HG02642 (cell line): ENCODE results near the gene SYNPO.
A peak's percentile ranks its signal among the peaks of the same experiment; 100 is the strongest.

Experiments
- ATAC-seq: cut with Tn5 transposase; IDR thresholded peaks from one replicate; pipeline ENCODE4 v1.9.1; 2021; ENCODE audit warnings: mild to moderate bottlenecking; ENCODE audit not compliant: unreplicated experiment, poor library complexity

The SYNPO gene

DNA sequence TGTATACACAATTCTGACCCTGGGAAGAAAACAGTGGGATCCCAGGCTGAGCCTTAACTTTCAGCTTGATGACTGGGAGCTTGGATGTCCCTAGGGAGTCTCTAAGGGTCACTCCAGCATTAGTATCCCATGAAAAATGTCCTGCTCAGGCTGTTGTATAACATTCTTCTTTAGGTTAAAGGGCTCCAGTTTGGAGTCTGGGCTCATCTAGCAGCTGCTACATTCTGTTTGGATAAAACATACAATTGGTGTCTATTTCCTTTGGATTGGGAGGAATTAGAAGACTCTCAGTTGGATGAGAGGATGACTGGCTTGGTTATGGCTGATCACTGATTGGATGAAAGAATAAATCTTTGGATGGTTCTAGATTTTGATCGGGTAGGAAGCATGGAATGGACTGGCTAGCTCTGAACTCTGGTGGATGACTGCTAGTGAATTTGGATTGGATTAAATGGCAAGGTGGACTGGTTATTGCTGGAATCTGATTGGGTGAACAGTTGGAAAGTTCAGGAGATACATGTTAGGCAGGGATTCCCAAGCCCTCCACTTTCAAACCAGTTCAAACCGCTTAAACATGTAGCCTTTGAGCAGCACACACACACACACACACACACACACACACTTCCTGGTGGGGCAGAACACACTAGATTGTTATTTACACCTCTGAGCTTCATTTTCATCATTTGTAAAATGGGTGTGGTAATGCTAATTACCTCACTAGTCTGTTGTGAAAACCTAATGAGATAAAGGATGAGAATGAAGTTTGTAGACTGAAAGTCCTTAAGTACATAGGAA, 13.5 kb downstream of the SYNPO start:
- ATAC-seq = no peak

DNA sequence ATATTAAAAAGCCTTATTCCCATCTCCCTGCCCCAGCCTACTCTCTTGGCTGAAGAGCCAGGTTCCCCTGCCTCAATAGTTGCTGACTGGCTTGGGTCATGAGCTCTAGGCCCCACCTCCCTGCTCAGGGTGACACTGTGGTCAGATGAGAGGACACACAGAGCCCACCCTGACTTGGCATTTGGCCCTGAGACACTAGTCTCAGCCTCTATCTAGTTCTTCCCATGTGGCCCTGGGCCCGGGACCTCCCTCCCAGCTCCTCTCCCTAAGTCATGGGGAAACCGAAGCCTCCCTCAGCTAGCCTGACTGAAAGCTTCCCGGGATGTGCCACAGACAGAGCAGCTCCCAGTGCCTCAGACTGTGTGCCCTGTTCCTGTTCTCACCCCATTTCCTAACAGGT, 14.8 kb downstream of the SYNPO start:
- no peak for ATAC-seq

DNA sequence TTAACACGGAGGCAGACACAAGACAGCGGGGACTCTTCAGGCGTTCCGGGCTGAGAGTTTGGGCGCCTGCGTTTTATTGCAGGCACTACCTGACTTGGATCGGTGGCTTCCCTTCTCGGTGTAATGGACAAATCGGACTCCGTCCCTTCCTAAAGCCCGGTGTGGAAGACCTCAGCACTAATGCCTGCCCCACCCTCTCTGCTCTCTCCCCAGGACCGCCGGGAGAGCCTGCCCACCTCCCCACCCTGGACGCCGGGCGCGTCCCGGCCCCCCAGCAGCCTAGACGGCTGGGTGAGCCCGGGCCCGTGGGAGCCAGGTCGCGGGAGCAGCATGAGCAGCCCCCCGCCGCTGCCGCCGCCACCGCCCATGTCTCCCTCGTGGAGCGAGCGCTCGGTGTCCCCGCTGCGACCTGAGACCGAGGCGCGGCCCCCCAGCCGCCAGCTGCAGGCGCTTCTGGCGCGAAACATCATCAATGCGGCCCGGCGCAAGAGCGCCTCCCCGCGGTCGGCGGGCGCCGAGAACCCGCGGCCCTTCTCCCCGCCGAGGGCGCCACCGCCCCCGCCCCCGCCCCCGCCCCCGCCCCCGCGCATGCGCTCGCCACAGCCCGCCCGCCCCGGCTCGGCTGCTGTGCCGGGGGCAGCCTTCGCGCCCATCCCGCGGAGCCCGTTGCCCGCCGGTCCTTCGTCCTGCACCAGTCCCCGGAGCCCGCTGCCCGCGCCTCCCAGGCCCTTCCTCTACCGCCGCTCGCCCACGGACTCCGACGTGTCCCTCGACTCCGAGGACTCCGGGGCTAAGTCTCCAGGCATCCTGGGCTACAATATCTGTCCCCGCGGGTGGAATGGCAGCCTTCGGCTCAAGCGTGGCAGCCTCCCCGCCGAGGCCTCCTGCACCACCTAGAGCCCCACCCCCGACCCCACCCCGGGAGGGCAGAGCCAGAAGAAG, 16.0 kb downstream of the SYNPO start:
- ATAC-seq = peak; percentile 75

DNA sequence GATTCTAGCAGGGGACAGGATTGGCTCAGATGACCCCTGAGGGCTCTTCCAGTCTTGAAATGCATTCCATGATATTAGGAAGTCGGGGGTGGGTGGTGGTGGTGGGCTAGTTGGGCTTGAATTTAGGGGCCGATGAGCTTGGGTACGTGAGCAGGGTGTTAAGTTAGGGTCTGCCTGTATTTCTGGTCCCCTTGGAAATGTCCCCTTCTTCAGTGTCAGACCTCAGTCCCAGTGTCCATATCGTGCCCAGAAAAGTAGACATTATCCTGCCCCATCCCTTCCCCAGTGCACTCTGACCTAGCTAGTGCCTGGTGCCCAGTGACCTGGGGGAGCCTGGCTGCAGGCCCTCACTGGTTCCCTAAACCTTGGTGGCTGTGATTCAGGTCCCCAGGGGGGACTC, 17.7 kb downstream of the SYNPO start:
- no peak for ATAC-seq

DNA sequence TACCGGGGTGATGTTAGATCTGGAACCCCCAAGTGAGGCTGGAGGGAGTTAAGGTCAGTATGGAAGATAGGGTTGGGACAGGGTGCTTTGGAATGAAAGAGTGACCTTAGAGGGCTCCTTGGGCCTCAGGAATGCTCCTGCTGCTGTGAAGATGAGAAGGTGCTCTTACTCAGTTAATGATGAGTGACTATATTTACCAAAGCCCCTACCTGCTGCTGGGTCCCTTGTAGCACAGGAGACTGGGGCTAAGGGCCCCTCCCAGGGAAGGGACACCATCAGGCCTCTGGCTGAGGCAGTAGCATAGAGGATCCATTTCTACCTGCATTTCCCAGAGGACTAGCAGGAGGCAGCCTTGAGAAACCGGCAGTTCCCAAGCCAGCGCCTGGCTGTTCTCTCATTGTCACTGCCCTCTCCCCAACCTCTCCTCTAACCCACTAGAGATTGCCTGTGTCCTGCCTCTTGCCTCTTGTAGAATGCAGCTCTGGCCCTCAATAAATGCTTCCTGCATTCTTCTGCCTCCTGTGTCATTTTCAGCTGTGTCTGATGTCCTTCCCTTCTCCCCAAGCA, 18.3 kb downstream of the SYNPO start:
- ATAC-seq = no peak

DNA sequence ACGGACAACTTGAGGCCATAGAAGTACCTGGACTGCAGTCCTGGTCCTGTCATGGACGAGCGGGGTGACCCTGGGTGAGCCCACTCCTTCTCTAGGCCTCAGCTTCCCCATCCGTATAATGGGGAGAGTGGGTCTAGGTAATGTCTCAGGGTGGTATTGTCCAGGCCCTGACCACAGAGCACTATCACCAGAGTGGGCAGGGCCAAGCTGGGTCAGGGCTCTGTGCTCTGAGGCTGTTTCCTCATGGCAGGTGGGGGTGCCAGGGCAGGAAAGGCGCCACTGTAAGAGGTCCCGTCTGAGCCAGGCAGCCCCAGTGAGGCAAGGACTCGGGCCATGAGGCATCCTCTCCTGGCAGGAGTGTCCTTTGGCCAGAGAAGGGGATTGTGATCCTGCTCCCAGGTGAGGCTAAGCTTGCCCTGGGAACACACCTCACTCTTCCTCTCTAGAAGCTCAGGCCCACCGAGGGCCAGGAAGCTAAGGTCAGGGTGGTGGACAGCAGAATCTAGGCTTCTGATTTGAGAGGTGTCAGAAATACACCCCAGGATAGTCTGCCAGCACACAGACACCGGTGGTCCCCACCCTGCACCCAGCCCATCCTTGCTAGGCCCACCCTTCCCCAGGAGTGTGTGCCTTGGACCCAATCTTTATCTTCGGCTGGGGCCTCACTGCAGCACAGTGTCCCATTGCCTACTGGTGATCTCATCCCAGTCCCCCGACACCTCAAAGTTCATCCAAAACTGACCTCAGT, 19.1 kb downstream of the SYNPO start:
- no peak for ATAC-seq

DNA sequence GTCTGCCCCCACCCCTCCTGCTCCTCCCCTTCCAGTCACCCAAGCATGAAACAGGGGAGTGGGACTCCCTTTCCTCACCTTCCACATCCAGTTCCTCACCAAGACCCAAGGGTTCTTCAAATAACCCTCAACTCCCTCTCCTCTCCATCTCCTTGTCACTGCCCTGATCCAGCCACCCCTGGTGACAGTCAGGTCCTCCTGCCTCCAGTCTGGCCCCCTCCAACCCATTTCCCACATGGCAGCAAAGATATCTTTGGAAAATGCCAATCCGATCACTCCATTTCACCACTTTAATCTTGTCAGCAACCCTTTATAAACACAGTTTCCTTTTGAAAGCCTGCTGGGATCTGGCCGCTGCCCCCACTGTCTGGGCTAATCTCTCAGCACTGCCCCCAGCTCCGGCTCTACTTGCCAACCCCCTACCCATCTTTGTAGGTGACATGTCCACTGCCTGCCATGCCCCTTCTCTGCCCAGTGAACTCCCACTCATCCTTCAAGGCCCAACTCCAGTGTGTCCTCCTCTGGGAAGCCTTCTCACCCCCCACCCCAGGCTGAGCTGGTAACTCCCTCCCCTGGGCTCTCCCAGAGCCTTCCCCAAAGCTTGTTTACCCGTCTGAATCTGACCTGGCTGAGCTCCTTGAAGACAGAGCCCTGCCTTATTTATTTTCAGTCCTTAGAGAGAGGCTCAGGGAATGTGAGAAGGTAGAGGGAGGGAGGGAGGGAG, 19.8 kb downstream of the SYNPO start:
- ATAC-seq = no peak

DNA sequence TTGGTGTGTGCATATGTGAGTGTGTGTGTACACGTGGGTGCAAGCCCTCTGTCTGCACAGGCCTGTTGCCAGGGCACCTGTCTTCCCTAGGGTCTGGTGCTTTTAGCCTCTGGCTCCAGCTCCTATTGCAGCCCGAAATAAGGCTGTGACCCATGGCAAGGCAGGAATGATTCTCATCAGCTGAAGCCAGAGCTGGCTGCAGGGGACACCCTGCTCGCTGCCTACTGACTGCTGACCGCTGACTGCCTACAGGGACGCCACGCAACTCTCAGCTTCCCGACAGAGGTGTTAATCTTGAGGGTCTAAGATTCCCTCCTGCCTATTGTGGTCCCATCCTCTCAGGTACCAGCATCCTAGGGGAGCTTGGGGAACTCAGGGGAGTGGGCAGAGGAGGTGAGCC, 20.6 kb downstream of the SYNPO start, which contains the start of gene MYOZ3:
TSS of gene MYOZ3 (plus strand) at position 166 of the 400 bp plus-strand sequence. CDS start 1,691 bp downstream, outside the sequence.
- no peak for ATAC-seq

DNA sequence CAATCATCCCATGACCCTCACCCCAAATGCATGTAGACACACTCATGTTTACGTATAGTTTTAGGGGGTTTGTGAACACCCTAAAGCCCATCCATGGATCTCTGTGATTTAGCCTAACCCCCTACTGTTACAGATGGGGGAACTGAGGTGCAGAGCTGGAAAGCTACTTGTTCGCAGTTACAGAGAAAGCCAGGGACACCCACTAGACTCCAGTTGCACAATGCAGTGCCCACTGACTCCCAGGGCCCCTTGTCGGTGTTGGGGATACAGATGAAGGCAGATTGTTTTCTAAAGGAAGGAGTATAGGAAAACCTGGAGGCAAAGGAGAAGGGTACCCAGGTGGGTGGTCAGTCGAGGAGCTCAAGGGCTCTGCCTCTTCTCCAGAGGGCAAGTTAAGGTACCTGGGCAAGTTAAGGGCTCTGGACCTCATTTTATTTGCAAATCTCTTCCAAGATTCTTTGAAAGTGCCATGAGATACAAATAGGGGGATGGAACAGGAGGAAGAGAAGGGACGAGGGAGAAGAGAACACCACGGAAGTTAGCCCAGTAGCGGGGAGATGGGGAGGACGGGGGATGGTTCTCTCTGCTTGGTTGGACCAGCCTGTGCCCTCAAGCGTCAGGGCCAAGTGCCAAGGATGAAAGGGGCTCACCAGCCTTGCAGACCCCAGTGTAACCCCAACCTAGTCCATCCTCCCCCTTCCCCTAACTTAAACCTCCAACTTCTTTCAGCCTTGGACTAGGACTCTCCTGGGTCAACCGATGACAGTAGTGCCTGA, 21.5 kb downstream of the SYNPO start:
- ATAC-seq = no peak

DNA sequence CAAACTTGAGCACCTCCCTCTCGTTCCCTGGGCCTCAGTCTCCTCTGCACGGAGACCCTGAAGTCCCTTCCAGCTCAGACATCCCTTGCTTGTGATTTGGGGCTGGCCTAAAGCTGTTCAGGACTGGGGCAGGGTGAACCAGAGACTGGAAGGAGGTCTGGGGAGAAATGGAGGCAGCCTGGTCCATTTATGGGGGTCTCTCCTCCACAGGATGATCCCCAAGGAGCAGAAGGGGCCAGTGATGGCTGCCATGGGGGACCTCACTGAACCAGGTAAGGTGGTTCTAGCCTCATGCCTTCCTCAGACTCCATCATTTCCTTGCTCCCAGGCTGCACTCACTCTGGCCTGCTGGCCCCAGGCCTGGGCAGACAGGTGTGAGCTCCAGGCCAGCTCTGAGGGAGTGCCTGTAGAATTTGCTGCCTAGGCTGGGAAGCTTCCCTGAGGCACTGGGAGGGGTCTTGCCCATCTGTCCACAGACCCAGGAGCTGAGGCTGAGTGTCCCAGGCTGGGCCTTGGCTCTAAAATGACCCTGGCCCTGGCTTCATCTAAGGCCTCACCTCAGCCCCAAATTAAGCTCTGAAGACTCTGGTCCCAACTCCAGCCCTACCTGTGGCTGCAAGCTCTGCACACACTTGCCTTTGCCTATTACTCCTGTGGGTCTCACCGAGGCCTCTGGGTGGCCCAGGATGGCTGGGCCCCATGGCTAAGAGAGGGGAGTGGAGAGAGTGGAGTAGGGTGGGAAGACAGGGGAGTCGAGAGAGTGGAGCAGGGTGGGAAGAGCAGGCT, 22.5 kb downstream of the SYNPO start:
- no peak for ATAC-seq

DNA sequence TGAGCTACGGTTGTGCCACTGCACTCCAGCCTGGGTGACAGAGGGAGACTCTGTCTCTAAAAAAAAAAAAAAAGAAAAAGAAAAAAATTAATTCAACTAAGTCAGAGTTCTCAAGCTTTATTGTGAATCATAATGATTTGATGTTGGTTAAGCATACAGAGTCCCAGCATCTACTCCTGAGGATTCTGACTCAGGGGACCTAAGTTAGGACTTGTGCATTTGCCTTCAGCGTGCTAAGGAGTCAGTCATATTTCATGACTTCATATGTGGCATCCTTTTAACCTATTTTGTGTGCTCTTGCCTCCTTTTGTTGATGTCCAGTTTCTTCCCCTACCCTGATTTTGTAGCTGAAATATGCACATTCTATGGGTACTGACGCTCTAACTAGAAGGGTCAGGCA, 23.5 kb downstream of the SYNPO start:
- no peak for ATAC-seq

DNA sequence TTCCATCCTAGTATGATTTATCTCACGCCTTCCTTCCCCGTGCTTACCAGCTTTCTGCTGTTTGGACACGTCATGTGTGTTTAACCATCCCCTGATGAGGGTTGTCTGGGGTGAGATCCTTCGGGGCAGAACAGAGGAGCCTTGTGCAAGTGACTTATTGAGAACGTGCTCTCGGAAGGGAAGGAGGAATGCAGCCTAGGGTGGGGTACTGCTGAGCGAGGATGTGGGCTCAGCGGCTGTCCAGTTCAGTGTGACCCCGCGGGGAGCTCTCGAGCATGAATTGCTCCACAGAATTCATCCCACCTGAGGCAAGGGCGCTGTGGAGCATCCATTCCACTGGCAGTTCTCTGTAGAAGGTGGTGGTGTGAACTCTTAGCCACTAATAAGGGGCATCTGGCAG, 24.6 kb downstream of the SYNPO start:
- ATAC-seq = no peak

DNA sequence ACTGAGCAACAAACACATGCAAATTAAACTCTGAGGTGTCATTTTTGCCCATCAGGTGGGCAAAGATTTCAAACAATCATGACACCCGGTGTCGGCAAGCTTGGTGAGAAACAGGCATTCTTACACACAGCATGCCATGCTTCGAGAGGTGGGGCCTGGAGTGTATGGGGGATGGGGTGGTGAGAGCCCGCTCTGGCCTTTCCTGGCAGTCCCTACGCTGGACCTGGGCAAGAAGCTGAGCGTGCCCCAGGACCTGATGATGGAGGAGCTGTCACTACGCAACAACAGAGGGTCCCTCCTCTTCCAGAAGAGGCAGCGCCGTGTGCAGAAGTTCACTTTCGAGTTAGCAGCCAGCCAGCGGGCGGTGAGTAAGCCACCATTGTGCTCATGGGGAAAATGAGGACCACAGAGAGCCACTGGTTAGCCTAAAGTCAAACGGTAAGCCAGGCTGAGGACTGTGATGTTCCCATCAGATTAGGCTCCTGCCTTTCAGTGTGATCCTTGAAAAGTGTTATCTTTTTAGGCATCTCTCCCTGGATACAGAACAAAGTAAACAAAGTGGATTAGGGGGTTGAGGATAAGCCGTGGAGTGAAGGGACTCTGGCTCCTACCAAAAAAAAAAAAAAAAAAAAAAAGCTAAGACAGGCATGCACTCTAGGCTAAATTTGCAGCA, 30.0 kb downstream of the SYNPO start:
- ATAC-seq = no peak

DNA sequence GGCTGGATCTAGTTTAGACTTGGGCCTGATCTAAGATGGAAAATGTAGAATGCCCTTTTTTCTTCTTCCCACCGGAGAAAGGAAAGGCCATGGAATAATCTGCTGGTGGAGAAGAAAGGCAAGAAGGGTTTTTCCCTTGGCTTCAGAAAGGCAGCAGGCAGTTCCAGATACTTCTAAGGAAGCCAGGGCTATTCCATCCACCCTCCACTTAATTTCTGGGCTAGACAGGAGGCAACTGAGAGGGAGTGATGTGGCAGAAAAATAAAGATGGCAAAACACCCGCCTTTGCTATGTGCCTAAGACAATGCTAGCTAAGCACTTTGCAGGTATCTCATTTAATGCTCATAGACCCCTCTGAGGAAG, 30.5 kb downstream of the SYNPO start:
- no peak for ATAC-seq

DNA sequence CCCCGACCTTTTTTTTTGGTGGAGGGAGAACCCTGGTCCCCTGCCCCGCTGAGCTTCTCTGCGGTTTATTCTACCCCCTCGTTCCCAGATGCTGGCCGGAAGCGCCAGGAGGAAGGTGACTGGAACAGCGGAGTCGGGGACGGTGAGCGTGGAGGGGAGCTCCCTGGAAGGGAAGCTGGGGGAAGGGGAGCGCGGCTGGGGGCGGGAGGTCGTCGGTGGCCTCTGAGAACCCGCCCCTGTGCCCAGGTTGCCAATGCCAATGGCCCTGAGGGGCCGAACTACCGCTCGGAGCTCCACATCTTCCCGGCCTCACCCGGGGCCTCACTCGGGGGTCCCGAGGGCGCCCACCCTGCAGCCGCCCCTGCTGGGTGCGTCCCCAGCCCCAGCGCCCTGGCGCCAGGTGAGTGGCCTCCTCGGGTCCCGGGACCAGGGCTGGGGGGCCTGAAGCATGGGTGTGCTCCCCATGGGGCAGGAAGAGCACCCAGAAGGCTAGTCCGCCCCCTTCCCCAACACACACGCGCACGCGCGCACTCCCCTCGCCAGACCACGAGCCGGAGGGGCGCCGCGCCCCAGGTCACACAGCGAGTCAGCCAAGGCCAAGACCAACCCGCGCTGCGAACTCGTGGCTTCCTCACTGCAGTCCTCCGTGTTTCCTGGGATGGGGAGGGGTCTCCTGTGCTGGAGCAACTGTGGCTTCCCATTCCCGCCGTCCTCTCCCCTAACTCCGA, 31.2 kb downstream of the SYNPO start:
- ATAC-seq = no peak

DNA sequence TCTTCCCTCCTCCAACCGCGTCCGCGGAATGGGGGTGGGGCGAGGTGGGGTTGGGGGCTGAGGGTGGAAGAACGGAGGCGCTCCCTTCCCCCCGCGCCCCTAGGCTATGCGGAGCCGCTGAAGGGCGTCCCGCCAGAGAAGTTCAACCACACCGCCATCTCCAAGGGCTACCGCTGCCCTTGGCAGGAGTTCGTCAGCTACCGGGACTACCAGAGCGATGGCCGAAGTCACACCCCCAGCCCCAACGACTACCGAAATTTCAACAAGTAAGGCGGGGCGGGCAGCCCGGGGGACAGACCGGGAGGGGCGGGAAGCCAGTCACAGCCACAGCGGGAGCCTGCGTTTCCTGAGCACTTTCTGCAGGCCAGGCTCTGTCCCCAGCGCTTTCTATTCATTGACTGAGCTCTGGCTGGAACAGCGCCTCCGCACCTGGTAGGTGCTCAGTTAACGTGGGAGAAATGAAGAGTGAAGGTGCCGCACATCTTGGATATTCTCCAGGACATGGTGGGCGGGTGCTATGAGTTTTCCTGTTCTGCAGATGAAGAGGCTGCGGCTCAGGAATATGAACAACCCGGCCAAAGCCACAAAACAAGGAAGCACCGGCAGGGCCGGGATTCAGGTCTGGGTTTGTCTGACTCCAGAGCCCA, 31.9 kb downstream of the SYNPO start:
- ATAC-seq = peak; percentile 50

DNA sequence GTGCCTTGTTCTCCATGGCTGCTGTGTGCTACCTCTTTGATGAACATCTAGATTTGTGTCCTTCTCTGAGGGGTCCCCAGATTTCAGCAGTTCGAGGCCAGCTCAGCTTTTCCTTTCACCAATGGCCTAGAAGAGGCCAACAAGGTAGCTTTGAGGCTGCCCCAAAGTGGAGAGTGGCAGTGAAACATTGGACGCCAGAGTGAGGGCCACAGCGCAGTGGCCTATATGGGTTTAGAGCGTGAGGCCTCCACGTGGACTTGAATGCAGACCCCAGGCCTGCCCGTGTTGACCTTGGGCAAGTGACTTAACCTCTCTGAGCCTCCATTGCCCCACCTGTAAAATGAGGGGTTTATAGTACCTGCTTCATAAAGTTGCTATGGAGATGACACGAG, 32.4 kb downstream of the SYNPO start:
- ATAC-seq = no peak
